GM21717 (cell line): ENCODE results near the gene TOMM20.

ENCODE experiments used
- ATAC-seq: cut with Tn5 transposase; IDR thresholded peaks from one replicate; pipeline ENCODE4 v1.9.1; 2021; ENCODE audit warnings: mild to moderate bottlenecking, moderate library complexity; ENCODE audit not compliant: unreplicated experiment

TOMM20 gene

DNA sequence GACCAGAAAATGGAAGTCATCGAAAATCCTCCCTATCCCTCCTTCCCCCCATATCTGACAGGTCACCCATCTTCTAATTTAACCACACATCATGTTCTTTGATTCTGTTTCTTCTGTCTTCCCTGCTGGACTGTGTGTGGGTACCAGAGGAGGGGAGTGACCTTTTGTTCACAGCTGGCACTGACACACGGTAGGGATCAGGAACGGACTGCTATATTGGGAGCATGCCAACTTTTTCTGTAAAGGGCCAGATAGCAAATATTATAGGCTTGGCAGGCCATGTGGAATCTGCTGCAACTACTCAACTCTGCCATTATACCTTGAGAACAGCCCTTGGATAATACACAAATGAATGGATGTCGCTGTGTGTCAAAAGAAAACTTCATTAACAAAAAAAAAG lies 7.5 kb upstream of the TOMM20 start:
- no peak for ATAC-seq

DNA sequence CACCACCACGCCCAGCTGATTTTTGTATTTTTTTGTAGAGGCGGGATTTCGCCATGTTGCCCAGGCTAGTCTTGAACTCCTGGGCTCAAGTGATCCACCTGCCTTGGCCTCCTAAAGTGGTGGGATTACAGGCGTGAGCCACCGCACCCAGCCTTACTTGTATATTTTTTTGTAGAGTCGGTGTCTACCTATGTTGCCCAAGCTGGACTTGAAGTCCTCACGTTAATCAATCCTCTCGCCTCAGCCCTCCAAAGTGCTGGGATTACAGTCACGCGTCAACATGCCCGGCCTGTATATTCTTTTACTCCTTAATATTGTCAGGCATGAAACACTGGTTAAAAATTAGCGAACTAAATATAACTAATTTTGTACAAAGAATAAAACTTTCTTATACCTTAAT lies 5.5 kb upstream of the TOMM20 start:
- no peak for ATAC-seq

DNA sequence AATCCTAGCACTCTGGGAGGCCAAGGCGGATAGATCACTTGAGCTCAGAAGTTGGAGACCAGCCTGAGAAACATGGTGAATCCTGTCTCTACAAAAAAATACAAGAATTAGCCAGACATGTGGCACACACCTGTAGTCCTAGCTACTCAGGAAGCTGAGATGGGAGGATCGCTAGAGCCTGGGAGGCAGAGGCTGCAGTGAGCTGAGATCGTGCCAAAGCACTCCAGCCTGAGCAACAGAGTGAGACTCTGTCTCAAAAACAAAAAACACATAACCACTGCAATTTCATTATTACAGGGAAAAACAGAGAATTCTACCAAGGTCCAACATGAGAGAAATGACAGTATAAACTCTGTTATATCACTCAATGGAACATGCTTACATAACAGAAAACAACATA lies 4.4 kb upstream of the TOMM20 start:
- no peak for ATAC-seq

DNA sequence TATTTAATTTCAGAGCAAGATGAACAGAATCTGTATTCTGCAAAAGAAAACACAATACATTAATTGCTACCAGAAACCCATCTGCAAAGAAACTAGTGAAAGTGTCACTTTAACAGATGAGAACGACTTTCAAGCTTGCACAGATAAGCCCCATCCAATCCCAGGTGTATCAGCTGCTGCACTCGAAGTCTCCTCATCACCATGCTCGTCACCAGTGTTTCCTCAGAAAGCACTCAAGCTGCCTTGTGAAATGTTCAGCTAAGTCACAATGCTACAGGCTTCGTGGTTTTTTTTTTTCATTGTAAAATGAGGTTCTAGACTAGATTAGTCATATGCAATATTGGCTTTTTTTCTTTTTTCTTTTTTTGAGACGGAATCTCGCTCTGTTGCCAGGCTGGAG lies 3.3 kb upstream of the TOMM20 start:
- no peak for ATAC-seq

DNA sequence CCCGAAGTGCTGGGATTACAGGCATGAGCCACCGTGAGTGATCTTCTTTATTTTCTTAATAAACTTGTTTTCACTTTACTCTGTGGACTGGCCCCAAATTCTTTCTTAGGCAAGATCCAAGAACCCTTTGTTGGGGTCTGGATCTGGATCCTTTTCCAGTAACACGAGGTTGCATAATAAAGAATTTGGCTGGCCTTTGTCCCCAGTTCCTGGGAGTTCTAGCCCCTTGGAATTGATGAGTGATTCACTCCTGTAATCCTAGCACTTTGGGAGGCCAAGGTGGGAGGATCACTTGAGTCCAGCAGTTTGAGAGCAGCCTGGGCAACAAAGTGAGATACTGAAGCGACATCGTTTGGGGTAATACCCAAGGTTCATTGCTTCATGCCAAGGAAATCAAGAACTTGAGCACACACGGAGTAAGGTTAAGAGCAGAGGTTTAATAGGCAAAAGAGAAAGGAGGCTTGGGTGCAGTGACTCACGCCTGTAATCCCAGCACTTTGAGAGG lies 2.2 kb upstream of the TOMM20 start:
- ATAC-seq = no peak

DNA sequence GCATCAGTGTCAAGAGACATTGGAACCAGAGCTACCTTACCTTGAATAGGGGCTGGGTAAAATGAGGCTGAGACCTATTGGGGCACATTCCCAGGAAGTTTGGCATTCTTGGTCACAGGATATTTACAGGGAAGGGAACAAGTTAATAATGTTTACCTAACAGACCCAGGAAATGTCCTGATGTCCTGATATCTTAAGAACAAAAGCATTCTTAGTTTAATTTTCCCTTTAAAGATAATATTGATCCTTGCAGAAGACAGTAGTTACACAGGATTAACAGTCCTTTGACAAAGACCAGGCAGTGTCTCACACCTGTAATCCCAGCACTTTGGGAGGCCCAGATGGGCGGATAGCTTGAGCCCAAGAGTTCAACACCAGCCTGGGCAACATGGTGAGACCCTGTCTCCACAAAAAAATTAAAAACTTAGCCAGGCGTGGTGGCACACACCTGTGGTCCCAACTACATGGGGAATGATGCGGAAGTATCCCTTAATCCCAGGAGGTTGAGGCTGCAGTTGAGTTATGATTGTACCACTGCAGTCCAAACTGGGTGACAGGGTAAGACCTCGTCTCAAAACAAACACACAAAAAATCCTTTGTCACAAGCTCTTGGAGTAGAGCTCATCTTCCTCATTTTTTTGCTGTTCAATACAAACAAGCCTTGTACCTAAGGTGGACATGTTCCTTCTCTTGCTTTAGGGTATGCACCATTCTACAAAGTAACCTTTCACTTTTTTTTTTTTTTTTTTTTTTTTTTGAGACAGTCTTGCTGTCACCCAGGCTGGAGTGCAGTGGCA lies 1.3 kb upstream of the TOMM20 start:
- ATAC-seq = no peak

DNA sequence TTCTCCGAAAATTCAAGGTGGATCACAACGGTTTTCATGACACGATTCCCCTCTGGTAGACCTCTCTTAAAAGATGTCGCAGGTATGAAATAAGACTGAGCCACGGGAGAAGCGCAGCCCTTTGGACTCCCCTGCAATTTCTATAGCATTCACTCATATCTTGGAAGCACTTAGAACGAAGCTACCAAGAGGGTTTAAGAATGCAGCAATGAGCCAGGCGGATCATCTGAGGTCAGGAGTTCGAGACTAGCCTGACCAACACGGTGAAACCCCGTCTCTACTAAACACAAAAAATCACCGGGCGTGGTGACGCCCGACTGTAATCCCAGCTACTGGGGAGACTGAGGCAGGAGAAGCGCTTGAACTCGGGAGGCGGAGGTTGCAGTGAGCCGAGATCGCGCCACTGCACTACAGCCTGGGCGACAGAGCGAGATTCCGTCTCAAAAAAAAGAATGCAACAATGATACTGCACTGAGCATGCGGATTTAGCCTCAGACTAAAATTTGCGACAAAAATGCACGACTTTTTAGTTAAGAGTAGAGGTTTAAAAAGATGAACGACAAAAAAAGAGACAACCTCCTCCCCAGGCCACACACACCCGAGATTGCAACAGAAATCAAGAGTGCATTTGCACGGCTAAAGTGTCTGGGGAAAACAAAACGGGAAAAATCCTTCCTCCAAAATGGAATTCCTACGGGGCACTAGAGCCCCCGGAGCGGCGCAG lies 743 bp downstream of the TOMM20 start:
- no peak for ATAC-seq

DNA sequence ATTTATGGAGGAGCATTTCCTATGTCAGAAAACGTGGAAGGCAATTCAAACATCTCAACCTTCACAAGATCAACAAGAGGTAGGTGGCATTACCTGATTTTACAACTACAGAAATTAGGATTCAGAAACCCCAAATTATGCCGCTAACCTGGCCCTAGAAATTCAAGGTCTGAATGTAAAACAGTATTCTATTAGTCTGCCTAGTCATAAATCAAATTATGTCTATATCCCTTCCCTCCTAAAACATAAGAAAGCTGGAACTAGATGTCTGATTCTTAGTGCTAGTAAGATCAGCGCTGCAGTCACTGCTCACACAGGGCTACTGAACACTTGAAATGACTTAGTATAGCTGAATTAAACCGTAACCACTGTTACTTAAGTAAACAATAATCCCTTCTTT lies 1.4 kb downstream of the TOMM20 start:
- ATAC-seq = no peak

DNA sequence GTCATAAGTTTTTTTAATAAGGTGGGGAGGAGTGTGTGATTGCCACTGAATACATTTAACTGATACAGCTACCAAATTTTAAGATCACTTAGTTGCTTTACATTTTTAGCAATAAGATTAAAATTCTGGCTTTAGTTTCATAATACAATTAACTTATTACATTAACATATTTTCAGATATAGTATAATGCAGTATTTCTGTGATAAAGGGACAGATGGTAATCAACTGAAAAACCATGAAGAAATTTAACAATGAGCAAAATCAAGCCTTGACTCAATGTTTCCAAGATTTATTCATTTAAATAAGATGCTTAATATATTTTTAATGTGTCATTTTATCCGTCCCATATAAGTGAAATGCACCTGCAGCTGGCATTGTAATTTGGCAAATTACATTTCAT lies 4.0 kb downstream of the TOMM20 start:
- no peak for ATAC-seq

DNA sequence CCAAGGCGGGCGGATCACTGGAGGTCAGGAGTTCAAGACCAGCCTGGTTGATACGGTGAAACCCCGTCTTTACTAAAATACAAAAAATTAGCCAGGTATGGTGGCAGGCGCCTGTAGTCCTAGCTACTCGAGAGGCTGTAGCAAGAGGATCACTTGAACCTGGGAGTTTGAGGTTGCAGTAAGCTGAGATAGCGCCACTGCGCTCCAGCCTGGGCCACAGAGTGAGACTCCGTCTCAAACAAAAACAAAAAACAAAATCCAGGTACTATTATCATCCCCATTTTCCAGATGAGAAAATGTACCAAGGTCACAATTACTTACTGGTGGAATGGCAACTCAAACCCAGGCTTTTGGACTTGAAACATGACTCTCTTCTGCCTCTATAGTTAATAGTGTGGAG lies 4.5 kb downstream of the TOMM20 start:
- ATAC-seq = no peak

DNA sequence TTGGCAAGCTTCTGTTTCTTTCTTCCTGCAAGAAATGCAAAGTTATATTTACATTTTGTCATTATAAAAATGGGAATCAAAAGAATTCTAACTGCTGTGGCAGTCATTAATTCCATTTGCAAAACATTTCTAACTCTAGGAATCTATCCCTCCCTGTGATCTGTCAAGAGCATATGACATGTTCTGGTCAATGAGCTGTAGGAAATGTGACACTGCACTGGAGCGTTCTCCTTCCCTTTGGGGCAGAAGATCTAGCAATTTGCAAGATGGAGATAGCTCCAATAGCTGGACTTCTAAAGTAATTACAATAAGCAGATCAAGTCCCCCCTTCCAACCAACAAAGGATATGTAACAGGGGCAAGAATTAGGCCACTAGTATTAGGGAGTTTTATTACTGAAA lies 6.3 kb downstream of the TOMM20 start:
- ATAC-seq = no peak

DNA sequence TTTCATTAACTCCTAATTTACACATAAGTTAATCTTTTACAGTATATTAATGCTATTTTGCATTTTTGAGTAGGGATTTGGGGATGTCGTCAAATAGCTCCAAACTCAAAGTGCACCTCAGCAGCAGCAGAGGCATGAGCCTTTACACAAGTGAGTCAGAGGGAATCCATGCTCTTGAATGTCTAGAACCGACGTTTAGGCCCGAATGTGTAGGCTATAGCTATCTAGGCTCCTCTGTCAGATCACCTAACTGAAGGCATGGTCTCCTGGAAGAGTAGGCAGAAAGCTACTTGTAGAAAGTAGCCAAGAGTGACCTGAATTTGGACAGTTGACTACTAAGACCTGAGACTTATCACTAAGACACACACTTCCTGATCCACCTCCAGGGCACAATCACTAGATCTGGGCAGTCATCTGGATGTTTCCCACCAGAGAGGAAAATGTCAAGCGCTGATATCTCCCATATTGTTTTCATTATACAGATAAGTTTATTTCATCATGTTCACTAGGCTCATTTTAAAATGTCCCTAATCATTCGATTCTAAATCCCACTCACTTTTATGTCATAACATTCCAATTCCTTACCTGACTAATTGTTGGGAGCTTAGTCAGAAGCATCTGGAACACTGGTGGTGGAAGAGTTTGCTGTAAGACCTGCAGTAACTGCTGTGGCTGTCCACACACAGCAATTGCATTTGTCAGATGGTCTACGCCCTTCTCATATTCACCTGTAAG lies 15.3 kb downstream of the TOMM20 start:
- no peak for ATAC-seq

DNA sequence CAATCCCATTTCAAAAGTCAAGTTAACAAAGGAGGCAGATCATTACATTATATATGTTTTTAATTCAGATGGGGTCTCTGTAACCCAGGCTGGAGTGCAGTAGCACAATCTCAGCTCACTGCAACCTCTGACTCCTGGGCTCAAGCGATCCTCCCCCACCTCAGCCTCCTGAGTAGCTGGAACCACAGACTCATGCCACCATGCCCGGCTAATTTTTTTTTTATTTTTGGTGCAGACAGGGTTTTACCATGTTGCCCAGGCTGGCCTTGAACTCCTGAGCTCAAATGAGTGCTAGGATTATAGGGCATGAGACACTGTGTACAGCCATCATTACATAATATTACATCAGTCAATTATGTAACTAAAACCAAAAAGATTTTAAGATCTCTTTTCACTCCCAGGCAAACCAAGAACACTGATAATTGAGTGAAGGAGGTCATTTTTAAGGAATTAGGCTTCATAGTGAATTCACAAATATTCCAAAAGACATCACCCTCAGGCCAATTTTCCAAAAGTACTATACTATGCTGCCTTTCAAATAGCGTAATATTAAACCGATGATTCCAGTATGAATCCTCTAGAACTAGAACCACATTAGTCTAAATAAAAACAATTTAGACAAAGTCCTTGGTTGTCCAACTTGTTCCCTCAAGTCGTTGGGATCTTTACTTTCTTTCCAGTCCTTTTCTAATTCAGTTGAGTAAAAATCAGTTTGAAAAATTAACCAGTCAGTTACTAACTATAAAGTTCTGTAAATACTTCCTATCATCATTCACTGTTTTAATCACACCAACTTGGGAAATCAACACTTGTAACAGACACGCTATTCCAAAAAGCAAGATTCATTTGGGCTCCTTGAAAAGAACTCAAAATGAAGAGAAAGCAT lies 16.1 kb downstream of the TOMM20 start:
- no peak for ATAC-seq

DNA sequence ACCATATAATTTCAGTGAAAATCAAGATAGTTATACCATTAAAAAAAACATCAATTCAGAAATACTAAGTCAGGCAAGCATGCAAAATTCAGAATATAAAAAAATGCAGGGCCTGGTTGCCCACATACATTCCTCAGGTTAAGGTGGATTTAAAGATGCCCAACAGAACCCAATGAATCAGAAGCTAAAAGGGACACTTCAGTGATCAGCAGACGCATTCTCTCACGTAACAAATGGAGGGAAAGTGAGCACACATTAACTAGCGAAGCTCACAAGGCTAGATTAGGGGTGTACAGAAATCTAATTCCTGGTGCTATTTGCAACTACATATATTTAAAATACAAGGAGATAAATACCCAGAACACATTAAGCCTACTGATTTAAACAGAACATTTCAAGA lies 17.5 kb downstream of the TOMM20 start:
- ATAC-seq = no peak

DNA sequence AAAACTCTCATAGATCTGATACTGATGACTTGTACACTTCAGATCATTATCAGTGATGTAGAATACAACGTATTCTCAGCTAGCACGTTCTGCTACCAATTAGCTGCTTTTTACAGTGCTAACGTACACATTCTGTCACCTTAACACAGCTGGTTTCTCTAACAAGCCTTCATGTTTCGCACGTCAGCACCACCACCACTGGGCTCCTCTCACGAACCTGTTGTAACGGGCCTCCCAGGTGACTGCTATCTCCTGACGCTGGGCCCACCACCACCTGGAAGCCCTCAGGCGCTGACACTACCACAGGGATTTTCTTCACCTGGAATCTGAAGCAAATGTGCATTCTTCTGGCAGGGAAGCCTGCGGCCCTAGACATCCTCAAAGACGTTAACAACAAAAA lies 19.8 kb downstream of the TOMM20 start:
- no peak for ATAC-seq

DNA sequence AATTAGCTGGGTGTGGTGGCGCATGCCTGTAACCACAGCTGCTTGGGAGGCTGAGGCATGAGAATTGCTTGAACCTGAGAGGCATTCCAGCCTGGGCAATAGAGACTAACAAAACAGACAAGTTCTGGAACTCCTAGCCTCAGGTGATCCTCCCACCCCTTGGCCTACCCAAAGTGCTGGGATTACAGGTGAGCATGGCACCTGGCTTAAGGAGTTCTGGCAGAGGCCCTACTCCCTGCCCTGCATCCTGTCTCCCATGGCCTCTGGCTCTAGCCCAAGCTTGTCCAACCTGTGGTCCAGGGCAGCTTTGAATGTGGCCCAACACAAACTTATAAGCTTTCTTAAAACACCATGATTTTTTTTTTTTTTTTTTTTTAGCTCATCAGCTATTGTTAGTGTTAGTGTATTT lies 20.4 kb downstream of the TOMM20 start:
- ATAC-seq = no peak

DNA sequence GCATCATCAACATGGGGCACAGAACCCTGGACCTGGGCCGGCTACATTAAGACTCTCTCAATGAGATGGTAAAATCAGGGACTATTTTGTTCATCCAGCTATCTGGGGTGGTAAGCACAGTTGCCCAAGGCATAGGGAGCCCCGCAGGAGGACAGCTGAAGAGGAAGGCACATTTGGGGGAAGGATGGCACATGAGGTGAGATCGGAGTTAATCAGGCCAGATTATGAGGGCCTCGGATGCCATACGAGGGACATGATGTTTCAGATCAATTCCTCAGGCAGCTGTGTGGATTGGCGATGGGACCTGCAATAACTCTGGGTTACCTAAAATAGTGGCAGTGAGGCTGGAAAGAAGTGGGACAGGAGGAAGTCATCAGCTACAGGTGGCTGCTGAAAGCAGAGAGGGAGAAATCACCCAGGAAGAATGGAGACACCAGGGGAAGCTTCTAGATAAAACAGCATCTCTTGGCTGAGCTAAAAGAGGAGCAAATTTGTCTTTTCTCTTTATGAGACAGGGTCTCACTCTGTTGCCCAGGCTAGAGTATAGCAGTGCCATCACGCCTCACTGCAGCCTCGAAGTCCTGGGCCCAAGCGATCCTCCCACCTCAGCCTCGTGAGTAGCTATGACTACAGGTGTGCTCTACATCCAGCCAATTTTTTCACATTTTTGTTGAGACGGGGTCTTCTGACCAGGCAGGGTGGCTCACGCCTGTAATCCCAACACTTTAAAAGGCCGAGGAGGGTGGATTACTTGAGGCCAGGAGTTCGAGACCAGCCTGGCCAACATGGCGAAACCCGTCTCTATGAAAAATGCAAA lies 21.1 kb downstream of the TOMM20 start:
- ATAC-seq = no peak

DNA sequence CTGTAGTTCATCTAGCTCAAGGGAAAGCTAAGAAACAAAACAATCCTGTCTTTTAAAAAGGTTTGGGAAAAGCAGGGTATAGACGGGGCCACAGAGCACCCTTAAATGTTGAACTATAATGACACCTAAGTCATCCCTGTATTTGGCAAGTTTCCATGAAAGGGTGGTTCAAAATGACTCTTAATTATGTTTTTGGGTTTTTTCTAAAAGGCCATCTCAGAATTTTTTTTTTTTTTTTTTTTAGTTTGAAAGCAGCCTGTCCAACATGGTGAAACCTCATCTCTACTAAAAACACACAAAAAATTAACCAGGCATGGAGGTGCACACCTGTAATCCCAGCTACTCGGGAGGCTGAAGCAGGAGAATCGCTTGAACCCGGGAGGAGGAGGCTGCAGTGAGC lies 22.2 kb downstream of the TOMM20 start:
- ATAC-seq = no peak

DNA sequence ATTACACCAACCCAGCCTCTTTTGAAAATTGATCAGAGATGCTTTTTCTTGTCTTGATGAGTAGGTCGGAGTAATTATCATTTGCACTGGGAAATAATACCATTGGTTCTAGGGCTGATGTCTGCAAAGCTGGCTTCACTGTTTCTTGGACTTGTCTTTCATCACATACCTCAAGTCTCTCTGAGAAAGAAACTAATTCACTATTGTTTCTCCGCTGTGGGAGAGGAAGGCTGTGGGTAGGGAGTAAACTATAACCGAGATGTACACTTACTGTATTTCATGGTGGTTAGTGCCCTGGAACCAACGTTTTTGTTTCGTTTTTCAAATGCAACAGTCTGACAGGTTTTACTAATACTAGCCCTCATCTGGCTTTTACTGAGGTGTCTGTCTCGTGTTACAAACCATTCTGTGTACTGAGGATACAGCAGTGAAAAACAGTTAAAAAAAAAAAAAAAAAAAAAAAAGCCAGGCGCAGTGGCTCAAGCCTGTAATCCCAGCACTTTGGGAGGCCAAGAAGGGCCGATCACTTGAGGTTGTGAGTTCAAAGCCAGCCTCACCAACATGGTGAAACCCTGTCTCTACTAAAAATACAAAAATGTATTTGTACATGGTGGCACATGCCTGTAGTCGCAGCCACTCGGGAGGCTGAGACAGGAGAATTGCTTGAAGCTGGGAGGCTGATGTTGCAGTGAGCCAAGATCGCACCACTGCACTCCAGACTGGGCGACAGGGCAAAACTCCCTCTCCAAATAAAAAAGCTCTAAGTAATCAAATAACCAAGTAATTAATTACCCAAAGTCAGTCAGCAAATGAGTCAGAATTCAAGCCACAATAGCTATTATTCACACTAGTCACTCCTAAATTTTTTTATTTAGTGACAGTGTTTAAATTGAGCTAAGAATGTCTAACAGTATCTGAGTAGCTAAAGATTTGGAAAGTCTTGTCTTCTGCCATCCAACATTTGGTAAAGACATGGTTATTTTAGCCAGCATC lies 23.3 kb downstream of the TOMM20 start:
- peak; percentile 81 for ATAC-seq
